Measurements from ENCODE around the gene TFCP2L1.

TFCP2L1 gene

DNA sequence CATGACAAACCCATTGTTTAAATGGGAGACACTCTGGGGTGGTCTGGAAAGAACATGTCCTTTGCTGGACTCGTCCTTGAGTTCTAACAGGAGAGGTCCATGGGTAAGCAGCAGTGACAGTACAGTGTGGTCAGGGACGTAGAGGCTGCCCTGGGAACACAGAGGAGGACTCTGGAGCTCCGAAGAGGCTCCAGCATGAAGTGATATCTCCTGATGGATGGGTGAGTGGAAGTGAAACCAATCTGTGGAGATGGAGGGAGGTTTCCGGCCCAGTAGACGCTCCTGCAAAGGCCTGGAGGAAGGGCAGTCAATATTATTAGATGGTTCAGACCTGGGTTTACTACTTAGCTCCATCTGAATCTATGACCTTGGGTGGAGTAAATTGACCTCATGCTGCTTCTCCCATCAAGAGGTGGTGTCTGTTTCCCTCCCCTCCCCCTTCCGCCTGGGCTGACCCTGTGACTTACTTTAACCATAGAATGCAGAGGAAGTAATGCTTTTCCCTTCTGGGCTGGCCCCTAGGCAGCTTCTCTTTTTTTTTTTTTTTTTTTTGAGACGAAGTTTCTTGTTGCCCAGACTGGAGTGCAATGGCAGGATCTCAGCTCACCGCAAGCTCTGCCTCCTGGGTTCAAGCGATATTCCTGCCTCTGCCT lies 2.3 kb upstream of the TFCP2L1 start:
- TF ChIP-seq, protein P1, sequence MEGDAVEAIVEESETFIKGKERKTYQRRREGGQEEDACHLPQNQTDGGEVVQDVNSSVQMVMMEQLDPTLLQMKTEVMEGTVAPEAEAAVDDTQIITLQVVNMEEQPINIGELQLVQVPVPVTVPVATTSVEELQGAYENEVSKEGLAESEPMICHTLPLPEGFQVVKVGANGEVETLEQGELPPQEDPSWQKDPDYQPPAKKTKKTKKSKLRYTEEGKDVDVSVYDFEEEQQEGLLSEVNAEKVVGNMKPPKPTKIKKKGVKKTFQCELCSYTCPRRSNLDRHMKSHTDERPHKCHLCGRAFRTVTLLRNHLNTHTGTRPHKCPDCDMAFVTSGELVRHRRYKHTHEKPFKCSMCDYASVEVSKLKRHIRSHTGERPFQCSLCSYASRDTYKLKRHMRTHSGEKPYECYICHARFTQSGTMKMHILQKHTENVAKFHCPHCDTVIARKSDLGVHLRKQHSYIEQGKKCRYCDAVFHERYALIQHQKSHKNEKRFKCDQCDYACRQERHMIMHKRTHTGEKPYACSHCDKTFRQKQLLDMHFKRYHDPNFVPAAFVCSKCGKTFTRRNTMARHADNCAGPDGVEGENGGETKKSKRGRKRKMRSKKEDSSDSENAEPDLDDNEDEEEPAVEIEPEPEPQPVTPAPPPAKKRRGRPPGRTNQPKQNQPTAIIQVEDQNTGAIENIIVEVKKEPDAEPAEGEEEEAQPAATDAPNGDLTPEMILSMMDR (IDR thresholded peaks at IDR 0.05; ENCODE audit: insufficient read depth, low read length, poor library complexity, severe bottlenecking), result no peak
- Histone ChIP-seq H3K4me3 (replicated peaks; ENCODE audit: low read depth, low read length) (no peak overlapping the region), H3K36me3 (ENCODE audit: control insufficient read depth, insufficient read depth, low read length) (no peaks in the 10 kb centered on the region), H3K27me3 (replicated peaks; ENCODE audit: control insufficient read depth, insufficient read depth, low read length) (no peaks in the 10 kb centered on the region; the same call in 1 of the 2 replicates)
- no peak for DNase-seq (ENCODE audit: extremely low read depth, insufficient read length)

DNA sequence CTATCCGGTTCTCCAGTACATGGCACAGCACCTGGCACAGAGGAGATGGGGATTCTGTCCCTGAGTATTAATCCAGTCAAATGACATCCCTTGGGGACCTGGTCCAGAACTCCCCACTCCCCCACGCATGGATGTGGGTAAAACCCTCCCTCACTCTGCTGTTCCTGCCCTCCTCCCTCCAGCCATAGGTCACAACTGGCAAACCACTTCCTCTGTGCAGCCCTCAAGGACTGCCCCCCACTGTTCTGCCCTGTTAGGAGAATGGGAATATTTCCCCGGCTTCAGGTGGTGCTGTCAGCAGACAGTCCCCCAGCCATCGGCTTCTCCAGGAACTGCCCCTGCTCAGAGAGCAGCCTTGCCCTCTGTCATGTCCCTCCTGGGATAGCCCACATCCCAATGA lies 1.5 kb upstream of the TFCP2L1 start:
- TF ChIP-seq, protein P1 (IDR thresholded peaks at IDR 0.05; ENCODE audit: insufficient read depth, low read length, poor library complexity, severe bottlenecking), result no peak
- H3K36me3 ChIP-seq (ENCODE audit: control insufficient read depth, insufficient read depth, low read length), result no peaks in the 10 kb centered on the region
- no peaks in the 10 kb centered on the region; the same call in 1 of the 2 replicates for H3K27me3 ChIP-seq (replicated peaks; ENCODE audit: control insufficient read depth, insufficient read depth, low read length)
- H3K4me3 ChIP-seq (replicated peaks; ENCODE audit: low read depth, low read length), result no peak overlapping the region
- no peak for DNase-seq (ENCODE audit: extremely low read depth, insufficient read length)

DNA sequence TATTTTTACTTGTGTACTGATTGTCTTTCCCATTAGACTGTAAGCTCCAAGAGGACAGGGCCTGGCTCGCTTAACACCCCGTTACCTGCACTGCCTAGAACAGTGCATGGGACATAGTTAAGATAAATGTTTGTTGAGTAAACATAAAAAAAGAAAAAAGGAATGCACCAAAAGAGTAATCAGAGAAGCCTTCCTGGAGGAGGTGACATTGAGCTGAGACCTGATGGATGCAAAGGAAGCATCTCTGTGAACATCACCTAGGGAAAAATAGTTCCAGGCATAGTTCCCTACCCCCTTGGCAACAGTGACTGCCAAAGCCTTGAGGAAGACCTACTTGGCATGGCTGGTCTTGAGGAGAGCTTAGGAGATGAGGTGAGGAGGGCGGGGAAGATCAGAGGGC lies 924 bp upstream of the TFCP2L1 start:
- no peaks in the 10 kb centered on the region; the same call in 1 of the 2 replicates for H3K27me3 ChIP-seq (replicated peaks; ENCODE audit: control insufficient read depth, insufficient read depth, low read length)
- TF ChIP-seq, protein P1 (IDR thresholded peaks at IDR 0.05; ENCODE audit: insufficient read depth, low read length, poor library complexity, severe bottlenecking), result no peak
- no peak for DNase-seq (ENCODE audit: extremely low read depth, insufficient read length)
- H3K36me3 ChIP-seq (ENCODE audit: control insufficient read depth, insufficient read depth, low read length), result no peaks in the 10 kb centered on the region
- H3K4me3 ChIP-seq (replicated peaks; ENCODE audit: low read depth, low read length), result no peak overlapping the region

DNA sequence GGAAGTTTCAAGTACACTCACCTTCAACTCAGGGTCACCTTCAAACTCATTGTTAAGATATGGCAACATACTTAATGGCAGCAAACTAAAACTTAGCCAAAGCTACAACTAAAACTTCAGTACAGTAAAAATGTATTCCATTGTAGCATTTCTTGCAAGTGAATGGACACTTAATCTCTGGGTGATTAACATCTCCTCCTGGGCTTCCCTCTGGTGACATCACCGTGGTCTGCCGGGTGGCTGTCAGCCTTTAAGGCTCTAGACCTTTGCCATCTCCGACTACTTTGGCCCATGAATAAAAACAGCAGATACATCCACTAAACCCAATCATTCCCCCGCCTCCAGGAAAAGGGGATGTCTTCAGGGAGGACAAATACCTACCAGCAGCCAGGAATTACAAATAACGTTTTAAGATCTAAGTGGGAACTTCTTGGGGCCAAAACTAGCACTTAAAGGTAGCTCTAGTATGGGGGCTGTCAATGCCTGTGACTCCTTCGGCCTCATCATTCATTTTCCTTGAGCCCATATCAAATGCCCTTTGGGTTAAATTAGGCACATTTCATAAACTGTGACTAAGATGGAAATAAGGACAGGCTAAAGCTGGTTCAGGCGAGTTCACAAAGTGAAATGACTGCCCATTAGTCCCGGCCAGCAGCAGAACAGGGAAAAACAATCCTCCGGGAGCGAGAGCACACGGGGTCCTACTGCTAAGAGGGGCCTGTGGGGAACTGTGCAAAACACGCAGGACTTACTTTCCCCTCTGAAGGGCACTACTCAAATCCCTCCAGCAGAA lies 1.1 kb downstream of the TFCP2L1 start:
- TF ChIP-seq, protein P1 (IDR thresholded peaks at IDR 0.05; ENCODE audit: insufficient read depth, low read length, poor library complexity, severe bottlenecking), result no peak
- H3K36me3 ChIP-seq (ENCODE audit: control insufficient read depth, insufficient read depth, low read length), result no peaks in the 10 kb centered on the region
- no peak overlapping the region for H3K4me3 ChIP-seq (replicated peaks; ENCODE audit: low read depth, low read length)
- H3K27me3 ChIP-seq (replicated peaks; ENCODE audit: control insufficient read depth, insufficient read depth, low read length), result peaks cover 1% of the 10 kb centered on the region
- DNase-seq (ENCODE audit: extremely low read depth, insufficient read length), result no peak

DNA sequence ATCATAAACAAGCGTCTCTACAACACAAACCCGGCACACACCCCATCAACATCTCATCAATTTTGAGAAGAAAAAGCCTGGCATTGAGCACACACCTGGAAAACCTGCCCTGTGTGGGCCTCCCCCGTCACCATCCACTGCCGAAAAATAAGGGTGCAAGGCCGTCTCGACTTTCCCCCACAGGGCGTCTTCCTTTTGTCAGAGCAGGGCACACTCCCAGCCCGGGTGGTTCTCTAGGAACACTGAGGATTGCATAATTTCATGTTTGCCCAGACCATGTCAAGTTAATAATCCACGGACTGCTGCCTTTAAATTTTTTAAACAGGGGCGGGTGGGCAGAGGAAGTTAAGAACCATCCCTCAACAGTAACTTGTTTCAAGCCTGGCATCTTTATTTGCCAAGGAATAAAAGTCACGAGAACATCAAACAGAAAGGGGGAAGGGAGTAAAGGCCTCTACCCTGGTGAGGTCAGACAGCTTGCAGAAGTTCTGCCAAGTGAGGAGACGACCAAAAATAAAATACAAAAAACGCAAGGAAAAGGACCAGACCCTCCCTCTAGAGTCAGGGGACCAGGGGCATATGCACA lies 2.1 kb downstream of the TFCP2L1 start:
- no peak for DNase-seq (ENCODE audit: extremely low read depth, insufficient read length)
- H3K36me3 ChIP-seq (ENCODE audit: control insufficient read depth, insufficient read depth, low read length), result no peaks in the 10 kb centered on the region
- no peak overlapping the region for H3K4me3 ChIP-seq (replicated peaks; ENCODE audit: low read depth, low read length)
- TF ChIP-seq, protein P1 (IDR thresholded peaks at IDR 0.05; ENCODE audit: insufficient read depth, low read length, poor library complexity, severe bottlenecking), result no peak
- H3K27me3 ChIP-seq (replicated peaks; ENCODE audit: control insufficient read depth, insufficient read depth, low read length), result peaks cover 1% of the 10 kb centered on the region
